Activated gamma-delta T cell treated with anti-CD3 and anti-CD28 coated beads, Interleukin-2, amount 50 U/mL, for 16 hours (primary cell): ENCODE data around the gene SEMA3B.
A peak's percentile ranks its signal among the peaks of the same experiment; 100 is the strongest.
"Not testable (repeated sequence)": the region's sequence is repeated elsewhere in the genome, so short reads cannot be mapped to it uniquely, and the experiment has no call there.

ENCODE experiments used
- DNase-seq: peaks from one replicate; pipeline ENCODE4 v3.0.0-alpha.2; 2020; ENCODE audit warnings: low read depth

The SEMA3B gene

DNA sequence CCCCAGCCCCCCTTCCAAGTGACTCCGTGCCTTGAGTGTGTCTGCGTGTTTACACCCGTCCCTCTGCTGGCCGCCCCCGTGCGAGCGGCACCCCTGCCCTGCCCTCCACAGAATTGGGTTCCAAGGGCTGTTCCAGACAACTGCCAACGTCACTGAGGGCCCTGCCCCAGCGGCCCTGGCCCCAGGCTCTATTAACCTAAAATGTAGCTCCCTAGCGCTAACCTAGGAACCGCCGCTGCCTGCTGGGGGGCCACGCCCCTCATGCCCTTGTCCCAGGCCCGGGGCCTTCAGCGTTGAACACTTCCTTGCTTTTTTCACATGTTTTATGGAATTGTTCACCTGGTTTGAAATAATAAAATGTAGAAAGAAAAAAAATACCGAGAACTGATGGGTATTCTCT lies 10.0 kb upstream of the SEMA3B start:
- DNase-seq: no peak

DNA sequence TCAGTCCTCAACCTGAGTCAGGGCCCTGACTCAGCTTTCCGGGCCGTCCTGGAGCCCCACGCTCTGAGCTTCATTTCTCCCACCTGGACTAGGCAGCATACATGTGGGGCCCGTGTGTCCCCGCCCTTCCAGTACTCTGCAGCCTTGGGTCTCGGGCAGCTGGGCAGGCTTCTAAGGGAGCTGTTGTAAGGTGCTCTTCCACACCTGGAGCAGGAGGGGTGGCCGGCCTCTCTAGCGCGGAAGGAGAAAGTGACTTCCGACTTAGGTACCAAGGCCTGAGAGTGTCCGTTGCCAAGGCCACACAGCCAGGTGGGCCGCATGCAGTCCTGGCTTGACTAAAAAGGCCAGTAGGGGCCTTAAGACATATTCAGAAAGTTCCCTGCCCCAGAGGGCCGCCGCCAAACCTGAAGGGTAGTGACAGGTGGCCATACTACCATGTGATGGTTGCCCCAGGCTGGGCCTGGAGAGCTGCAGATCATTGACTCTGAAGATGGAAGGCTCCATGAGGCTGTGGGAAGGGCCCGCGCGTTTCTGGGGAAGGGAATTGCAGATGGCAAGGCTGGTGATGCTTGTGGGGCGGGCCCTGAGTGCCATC lies 9.4 kb upstream of the SEMA3B start:
- DNase-seq: no peak

DNA sequence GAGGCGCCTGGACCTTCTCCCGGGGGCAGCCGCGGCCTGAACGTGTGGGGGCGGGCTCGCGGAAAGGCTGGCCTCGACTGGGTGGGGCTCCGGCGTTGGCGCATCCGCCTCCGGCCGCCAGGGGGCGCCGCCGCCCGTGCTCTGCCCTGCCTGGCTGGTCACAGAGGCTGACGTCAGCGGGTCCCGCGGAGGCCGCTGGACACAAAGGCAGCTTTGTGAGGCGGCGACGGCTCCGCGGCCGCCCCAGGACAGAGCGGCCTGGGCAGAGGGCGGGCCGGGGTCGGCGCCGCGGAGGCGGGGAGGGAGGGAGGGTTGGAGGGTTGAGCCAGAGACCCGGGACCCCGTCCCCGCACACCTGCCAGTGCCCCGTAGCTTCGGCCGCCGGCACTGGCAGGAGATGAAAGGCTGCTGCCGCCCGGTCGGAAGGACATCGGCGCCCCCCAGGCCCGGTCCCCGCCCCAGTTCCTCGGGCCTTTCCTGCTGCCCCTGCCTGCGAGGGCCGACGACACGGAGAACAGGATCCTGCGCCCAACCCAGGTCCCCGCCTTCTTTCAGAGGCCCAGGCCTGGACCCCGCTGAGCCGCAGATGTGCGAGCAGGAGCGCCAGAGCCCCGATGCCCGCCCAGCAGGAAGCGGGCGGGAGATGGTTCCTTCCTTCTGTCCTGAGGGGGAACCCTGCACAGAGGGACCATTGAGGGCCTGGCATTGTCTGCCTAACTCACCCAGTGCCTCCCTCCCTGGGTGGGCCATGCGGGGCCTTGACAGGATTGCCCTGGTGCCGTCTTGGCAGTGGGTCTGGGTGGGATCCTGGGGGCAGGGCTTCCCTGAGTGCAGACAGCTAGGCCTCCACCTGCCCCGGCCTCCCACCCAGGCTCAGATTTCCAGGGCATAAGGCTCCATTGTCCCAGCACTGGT lies 8.7 kb upstream of the SEMA3B start:
- peak; percentile 72 for DNase-seq

DNA sequence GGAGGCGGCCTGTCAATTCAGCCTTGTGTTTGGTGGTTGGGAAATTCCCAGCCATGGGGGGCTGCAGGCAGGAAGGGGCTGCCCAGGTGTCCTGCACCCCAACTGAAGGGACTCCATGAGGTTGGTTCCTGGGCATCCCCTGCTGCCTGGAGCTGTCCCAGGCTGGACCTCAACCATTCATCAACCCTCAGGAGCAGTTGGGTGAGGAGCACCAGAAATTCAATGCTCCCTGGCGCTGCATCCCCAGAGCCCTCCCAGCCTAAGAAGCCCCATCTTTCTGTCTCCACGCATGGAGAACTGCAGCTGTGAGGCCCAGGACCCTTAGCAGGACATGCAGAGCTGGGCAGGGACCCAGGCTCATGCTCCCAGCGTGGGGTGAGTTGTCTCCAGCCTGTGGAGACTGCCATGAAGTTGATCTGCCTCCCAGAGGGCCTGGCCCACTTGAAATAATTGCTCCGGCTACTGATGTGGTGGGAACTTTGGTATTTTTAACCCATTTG lies 8.0 kb upstream of the SEMA3B start:
- DNase-seq: no peak

DNA sequence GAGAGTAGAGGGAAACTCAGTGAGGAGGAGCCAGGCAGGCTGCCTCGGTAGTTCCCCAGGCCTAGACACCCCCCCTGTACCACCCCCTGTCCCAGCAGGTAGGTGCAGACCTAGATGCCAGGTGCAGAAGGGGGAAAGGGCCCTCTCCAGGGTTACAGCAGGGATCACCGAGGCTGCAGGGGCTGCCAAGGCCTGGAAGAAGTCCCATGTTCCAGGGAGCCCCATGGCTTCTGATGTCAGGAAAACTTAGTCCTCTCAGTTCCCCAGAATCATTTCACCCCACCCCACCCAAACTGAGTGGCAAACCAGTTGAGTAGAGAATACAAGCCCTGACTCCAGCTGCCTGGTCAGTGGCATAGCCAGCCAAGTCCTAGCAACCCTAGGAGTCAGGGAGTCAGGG lies 7.4 kb upstream of the SEMA3B start:
- no peak for DNase-seq

DNA sequence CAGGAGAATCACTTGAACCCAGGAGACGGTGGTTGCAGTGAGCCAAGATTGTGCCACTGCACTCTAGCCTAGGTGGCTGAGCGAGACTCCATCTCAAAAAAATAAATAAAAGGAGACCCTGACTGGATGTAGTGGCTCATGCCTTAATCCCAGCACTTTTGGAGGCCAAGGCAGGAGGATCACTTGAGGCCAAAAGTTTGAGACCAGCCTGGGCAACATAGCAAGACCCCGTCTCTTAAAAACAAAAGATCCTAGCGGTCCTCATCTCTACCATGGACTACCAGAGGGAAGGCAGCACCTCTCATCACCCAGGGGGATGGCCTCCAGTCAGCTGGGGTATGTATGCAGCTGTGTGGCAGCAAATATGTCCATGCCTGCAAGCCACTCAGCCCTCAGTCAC lies 6.7 kb upstream of the SEMA3B start:
- DNase-seq: not testable (repeated sequence)

DNA sequence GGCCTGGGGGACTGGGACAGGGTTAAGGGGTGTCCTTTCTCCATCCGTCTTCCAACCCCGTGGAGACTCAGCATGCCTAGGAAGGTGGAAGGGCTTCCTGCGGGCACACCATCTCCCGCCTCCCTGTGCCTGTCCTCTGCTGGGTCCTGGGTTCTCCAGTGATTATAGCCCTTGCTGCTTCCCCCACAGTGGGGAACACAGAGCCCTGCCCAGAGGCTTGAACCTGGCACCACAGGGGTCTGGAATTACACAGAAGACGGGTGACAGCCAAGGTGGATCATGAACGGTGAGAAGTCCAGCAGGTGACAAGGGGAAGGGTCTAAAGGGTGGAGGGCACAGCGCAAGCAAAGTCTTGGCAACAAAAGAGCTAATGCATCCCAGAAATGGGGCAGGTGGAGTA lies 6.2 kb upstream of the SEMA3B start:
- no peak for DNase-seq

DNA sequence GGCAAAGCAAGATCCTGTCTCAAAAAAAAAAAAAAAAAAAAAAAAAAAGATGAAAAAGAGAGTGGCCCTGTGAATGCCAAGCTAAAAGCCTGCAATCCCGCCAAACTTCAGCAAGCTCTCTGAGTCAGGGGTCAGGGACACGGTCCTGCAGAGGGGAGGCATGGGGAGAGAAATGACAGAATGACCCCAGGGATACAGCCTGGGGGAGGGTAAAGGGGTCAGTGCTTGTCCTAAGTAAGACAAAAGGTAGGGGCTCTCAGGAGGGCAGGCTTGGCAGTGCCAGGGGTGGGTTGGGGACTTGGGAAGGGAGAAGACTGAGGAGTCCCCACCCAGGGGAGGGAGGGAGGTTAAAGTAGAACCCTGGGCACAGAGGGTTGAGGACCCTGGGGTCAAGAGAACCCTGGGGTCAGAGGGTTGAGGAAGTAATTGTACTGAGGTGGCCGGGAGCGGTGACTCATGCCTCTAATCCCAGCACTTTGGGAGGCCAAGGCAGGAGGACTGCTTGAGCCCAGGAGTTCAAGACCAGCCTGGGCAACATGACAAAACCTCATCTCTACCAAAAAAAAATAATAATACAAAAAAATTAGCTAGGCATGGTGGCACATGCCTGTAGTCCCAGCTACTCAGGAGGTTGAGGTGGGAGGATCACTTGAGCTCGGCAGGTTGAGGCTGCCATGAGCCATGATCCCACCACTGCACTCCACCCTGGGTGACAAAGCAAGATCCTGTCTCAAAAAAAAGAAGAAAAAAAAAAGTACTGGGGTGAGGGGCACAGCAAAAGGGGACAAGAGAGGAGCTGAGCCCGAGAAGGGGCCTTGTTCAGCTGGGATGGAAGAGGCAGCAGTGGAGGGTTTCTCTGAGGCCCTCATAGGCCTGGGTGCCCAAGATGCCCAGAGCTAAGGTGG lies 5.2 kb upstream of the SEMA3B start:
- no peak for DNase-seq

DNA sequence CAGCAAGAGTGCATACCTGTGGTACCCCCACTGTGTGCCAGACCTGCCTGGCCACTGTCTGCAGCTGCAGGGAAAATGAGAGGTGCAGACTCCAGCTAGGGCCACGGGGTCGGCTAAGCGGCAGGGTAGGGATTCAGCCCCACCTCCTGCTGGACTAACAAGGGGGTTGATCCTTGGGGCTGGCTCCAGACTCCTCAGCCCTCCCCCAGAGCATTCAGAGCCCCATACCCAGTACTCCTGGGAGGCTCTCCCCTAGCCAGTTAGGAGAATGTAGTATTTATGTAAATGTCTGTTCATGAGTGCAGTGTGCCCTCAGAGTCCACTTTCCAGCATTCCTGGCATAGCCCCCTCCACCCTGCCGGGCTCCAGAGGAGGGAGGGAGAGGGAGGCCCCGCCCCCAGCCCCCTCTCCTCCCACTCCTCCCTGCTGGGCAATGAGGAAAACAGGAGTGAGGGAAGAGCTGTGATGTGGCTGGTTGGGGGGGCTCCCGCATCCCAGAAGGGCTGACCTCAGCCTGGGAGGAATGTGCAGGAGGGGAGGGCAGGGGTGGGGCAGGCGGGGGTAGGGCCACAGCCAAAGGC lies 4.5 kb upstream of the SEMA3B start:
- DNase-seq: no peak

DNA sequence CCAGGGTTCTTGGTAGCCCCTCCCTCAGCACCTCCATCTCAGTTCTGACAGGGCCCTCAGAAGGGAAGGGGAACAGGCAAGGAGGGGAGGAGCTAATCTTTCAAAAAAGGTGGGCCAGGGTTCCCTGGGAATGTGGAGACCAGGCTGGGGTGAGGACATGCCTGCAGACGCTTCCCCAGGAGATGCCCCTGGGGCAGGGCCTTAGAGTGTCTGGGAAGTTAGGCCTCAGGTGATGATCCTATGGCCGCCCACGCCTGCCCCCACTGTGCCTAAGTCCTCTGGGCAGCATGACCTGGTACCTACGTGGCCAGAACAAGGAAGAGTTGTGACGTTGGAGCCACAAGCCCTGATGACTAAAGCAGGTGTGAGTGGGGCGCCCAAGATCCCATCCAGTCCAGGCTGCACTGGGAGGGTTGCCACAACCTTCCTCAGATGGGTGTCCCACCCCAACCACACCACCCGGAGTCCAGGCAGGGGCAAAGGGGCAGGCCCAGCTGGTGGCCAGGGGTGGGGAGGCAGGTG lies 3.9 kb upstream of the SEMA3B start:
- no peak for DNase-seq

DNA sequence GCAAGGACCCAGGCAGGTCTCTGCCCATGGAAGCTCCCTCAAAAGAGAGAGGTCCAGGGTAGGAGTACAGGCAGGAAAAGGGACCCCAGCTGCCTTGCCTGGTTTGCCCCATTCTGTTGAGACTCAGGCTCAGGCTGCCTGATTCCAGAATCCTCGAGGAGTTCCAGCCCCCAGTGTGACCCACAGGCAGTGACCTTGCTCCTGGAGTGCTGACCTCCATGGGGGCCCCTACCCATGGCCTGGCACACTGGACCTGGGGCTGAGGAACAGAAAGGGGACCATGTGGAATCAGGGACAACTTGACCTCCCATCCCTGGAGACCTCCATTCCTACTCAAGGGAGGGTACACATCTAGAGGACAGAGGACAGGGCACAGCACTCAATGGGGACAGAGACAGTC lies 3.4 kb upstream of the SEMA3B start:
- DNase-seq: no peak

DNA sequence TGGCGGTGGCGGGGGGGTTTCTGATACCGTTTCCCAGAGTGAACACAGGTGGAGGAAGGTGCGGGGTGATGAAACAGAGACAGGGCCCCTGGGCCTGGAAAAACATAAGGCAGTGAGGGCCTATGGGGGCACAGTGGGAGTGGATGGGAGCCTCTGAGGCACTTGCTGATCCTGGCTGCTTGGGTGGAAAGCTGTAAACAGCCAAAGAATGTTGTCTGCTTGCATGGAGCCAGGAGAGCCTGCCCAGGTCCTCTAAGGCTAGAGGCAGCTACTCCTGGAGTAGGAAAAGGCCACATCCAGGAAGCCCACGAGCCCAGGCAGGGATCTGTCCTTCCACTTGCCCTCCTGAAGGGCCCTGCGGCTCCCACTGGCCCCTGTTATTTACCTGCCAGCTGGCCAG lies 2.9 kb upstream of the SEMA3B start:
- DNase-seq: no peak

DNA sequence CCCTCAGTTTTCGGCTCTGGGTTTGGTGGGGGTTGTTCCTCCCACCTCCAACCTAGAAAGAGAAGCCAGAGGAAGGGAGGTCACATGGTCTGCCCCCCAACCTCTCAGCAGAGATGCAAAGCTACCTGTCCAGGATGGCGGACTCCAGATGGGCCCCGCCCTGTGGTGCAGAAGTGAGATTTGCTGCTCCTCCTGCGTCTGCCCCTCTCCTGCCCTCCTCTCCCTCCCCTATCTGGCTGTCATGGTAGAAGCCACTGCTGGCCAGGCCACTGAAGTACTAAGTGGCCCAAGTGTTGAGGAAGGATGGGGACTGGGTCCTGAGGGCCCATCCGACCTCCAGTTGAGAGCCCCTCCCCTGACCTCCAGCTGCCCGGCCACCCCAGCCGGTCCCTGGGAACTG lies 2.1 kb upstream of the SEMA3B start:
- DNase-seq: no peak

DNA sequence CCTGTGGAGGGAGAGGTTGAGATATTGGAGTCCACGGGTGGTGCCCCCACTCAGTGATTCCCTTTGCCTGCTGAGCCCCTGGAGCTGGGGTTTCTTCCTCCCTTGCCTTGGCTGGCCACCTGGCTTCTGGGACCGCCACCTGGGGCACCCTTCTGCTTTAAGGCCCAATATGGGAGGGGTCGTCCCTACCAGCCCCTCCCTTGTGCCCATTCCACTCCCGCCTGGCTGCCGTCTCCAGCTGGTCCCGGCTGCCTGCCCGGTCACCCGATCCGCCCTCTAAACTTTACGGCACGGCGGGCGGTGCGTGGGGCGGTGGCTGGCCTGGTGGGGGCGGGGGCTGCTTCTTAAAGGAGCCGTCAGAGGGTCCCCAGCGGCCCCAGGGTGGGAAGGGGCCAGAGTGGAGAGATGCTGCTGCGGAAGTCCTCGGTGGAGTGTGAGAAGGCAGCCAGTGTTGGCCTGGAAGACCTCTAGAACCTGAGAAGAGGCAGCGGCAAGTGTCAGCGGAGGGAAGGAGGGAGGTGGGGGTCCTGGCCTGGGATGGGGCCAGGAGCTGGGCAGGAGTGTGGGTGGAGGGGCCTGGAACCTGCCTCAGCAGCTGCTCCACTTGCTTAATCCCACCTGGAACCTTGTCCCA lies 1.6 kb upstream of the SEMA3B start:
- no peak for DNase-seq

DNA sequence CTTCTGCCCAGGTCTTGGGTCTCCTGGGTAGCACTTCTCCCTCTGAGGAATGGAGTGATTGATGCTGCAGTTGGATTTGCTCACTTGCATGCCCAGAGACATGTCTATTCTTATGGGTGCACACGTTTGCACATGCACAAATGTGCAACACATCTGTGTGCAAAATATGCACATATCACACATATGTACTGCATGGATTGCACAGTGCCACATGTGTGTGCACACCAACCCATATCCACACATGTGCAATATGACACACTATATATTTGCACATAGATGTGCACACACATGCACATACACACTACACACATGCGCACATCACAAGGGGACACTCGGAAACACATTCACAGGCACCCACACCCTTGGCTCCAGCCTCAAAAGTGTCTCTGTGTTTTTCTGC lies 671 bp upstream of the SEMA3B start:
- DNase-seq: no peak

DNA sequence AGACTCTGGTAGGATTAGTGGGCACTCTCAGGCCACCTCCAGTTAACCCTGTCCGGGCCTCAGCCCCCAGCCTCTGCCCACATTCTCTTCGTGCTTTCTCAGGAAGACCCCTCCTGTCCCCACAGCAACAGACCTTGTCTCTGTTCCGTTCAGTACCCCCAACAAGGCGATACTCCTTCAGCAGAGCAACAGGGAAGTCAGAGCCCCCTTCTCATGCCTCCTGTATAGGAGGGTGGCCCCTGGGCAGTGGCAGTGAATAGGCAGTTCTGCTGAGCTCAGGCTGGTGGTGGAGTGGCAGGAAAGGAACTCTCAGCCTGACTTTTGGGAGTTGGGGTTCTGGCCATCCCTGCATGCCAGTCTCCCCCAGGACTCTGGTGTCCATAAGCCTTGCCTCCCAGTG lies 513 bp downstream of the SEMA3B start:
- DNase-seq: no peak

DNA sequence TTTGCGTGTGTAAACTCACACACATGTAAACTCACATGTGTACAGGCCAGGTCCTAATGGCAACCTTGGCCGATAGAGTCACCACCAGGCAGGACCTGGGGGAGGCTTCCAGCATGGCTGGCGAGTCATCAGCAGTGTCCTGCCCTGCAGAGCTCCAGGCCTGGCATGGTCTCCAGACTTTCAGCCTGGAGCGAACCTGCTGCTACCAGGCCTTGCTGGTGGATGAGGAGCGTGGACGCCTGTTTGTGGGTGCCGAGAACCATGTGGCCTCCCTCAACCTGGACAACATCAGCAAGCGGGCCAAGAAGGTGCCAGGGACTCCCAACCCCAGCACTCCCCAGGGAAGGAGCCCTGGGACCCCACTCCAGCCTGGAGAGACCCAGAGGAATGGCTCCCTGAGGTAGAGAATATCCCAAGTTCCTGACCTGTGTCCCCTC lies 1.0 kb downstream of the SEMA3B start:
- no peak for DNase-seq

DNA sequence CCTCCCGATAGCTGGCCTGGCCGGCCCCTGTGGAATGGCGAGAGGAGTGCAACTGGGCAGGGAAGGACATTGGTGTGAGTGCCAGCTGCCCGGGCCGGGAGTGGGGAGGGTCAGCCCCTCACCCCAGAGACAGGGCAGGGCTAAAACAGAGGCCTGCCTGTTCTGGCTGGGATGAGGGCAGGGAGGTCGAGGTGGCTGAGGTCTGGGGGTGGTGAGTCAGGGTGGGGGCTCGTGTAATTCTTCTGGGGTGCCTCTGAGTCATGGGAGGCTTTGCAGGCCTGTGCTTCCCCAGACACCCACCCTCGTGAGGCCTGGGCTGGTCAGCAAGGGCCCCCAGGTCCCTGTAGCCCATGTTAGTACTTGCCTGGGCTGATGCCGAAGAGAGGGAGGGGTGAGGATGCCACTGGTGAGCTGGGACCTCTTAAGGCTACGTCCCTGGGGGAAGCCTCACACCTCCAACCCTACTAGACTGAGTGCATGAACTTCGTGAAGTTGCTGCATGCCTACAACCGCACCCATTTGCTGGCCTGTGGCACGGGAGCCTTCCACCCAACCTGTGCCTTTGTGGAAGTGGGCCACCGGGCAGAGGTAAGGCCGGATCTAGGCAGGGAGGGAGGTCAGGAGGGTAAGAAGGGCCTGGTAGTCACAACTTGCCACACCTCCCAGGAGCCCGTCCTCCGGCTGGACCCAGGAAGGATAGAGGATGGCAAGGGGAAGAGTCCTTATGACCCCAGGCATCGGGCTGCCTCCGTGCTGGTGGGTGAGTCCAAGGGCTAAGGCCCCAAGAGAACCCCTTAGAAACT lies 1.7 kb downstream of the SEMA3B start:
- no peak for DNase-seq

DNA sequence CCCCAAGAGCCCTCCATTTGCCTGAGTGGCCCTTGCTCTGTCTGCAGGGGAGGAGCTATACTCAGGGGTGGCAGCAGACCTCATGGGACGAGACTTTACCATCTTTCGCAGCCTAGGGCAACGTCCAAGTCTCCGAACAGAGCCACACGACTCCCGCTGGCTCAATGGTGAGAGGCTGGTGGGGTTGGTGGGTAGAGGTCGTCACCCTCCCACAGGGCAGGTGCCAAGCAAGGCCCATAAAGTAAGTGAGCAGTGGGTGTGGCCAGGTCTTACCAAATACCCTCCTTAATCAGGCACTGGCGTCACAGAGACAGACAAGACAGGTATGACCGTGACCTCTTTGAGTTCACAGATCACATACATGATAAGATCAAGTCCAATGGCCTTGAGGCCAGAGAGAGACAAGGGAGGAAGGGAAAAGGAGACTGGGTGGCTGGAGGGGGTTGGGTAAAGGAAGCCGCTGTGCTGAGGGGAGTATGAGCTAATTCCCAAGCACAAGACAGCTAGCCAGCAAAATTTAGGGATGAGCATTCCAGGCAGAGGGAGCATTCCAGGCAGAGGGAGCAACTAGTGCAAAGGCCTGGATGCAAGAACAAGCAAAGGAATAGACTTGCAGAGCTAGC lies 2.5 kb downstream of the SEMA3B start:
- DNase-seq: no peak

DNA sequence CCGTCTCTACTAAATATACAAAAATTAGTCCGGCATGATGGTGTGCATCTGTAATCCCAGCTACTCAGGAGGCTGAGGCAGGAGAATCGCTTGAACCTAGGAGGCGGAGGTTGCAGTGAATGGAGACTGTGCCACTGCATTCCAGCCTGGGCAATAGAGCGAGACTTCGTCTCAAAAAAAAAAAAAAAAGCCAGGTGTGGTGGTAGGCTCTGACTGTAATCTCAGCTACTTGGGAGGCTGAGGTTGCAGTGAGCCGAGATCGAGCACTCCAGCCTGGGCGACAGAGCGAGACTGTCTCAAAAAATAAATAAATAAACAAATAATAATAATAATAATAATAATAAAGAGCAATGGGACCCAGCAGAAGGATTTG lies 3.6 kb downstream of the SEMA3B start:
- DNase-seq: not testable (repeated sequence)
